GM18502 (cell line): ENCODE results near the gene SHC3.
"Not testable (repeated sequence)": the region's sequence is repeated elsewhere in the genome, so short reads cannot be mapped to it uniquely, and the experiment has no call there.

Experiments
- ATAC-seq: cut with Tn5 transposase; IDR thresholded peaks from one replicate; pipeline ENCODE4 v1.9.1; 2021; ENCODE audit warnings: mild to moderate bottlenecking; ENCODE audit not compliant: unreplicated experiment, poor library complexity

Gene SHC3, protein sequence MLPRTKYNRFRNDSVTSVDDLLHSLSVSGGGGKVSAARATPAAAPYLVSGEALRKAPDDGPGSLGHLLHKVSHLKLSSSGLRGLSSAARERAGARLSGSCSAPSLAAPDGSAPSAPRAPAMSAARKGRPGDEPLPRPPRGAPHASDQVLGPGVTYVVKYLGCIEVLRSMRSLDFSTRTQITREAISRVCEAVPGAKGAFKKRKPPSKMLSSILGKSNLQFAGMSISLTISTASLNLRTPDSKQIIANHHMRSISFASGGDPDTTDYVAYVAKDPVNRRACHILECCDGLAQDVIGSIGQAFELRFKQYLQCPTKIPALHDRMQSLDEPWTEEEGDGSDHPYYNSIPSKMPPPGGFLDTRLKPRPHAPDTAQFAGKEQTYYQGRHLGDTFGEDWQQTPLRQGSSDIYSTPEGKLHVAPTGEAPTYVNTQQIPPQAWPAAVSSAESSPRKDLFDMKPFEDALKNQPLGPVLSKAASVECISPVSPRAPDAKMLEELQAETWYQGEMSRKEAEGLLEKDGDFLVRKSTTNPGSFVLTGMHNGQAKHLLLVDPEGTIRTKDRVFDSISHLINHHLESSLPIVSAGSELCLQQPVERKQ

DNA sequence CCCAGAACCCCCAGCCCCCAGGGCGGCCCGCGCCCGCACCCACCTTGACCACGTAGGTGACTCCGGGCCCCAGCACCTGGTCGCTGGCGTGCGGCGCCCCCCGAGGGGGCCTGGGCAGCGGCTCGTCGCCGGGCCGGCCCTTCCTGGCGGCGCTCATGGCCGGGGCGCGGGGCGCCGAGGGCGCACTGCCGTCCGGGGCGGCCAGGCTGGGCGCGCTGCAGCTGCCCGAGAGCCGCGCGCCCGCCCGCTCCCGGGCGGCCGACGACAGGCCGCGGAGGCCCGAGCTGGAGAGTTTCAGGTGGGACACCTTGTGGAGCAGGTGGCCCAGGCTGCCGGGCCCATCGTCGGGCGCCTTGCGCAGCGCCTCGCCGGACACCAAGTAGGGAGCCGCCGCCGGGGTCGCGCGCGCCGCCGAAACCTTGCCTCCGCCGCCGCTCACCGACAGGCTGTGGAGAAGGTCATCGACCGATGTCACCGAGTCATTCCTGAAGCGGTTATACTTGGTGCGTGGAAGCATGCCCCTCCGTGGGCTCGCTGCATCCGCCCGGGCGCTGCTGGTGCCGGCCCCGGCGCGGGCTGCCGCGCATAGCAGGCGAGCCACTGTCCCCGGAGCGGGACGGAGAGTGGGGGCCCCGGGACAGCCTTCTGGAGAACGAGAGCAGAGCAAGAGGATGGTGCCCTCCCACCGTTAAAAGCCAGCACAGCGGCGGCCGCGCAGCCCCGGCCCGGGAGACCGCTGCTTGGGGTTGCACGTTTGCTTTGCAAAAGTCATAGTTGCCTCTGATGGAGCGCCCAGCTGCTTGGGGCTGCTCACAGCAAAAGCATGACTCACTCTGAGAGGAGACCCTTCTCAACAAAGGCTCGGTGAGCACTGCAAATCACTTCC is at the start of gene SHC3:
Gene SHC3 (minus strand): TSS at position 875 of the 886 bp plus-strand sequence. CDS start 358 bp downstream, at position 517.
- ATAC-seq = no peak

- ATAC-seq = no peak
Observed at GRCh38 chr9:89225991-89226471, 47.4 kb upstream of the SHC3 start.

GRCh38 chr9:89225587-89225986 is 47.0 kb upstream of the SHC3 start:
- ATAC-seq = no peak

- no peak for ATAC-seq
Observed at GRCh38 chr9:89225036-89225435, 46.4 kb upstream of the SHC3 start.

DNA sequence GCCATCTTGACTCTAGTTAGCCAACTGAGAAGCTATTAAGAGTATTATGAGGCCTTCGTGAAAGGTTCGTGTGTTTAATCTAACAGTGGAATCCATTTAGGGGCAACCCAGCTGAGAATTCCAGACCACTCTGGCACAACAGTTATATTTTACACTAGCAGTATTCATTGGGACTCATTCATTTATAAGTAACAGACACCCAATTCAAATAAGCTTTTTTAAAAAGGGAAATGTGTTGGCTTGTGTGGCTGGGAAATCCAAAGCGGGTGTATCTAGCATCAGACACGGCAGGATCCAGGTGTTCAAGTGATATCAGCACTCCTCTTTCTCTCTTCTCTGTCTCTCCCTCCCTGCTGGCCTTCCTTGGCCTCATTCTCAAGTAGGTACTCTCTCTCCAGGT is 46.0 kb upstream of the SHC3 start:
- ATAC-seq = no peak

DNA sequence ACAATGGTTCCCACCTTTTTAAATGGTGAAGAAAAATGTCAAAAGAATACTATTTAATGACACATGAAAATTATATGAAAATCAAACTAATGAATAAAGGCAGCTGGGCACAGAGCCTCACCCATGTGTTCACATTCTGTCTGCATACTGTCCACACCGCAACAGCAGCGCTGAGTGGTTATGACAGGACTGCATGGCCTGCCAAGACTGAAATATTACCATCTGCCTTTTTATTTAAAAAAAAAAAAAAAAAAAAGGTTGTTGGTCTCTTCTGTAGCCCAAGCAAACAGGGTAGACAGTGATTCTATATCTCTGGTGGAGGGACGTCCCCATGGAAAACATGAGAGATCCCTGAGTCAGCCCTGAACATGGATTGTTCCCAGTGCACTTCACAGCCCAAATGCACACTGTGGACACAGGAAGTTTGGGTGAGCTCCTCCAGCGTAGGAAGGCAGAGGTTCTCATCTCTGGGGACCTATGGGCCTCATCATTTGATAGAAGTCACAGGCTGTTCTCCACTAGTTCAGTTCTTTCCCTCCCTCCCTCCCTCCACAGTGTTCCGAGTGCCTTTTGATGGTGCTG is 44.9 kb upstream of the SHC3 start:
- no peak for ATAC-seq

DNA sequence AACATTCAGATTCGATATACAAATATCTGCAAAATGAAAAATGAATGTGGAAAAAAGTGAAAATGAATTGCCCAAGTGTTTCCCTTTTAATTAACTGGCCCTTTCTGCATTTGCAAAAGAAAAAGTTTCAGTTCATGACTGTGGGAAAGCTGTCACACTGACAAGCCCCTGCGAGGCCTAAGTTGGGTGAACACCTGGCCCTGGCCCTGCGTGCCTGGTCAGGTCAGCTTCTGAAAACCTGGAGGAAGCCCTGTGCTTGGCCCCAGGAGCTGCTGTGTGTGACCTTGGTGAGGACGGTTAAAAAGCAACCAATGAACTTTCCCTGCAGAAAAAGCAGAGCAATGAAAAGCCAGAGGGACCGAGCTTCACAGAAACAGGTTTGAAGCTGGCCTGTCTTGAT is 41.0 kb upstream of the SHC3 start:
- no peak for ATAC-seq

GRCh38 chr9:89218040-89218928 is 39.7 kb upstream of the SHC3 start:
- no peak for ATAC-seq

GRCh38 chr9:89215342-89215741 is 36.7 kb upstream of the SHC3 start:
- ATAC-seq = no peak

DNA sequence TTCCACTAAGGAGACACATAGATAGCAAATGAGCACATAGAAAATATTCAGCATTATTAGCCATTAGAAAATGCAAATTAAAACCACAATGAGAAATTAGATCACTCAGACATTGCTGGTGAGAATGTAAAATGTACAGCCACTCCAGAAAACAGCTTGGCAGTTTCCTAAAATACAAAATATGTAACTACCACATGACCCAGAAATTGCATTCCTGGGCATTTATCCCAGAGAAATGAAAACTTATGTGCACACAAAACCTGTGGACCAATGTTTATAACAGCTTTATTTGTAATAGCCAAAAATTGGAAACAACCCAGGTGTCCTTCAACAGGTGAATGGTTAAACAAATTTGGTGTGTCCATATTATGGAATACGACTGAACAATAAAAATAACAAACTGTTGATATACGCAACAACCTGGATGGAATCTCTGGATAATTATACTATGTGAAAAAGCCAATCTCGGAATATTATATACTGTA is 34.8 kb upstream of the SHC3 start:
- ATAC-seq = no peak

DNA sequence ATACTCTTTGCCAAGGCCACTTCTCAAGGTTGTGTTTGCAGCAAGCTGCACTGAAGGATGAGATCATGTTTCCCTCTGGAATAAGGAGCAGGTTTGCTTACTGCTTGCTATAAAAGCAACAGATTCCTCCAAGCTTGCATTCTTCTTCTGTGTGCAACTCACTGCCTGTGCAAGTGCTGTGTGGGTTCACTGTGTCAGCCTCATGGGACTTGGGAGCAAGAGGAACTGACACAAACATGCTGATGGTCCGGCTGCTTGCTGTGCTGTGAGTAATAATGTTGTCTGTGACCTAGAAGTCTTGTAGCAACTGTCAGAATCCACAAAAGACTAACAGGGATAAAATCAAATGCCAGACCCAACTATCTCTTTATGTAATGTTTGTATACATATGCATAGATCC is 33.6 kb upstream of the SHC3 start:
- ATAC-seq = no peak

DNA sequence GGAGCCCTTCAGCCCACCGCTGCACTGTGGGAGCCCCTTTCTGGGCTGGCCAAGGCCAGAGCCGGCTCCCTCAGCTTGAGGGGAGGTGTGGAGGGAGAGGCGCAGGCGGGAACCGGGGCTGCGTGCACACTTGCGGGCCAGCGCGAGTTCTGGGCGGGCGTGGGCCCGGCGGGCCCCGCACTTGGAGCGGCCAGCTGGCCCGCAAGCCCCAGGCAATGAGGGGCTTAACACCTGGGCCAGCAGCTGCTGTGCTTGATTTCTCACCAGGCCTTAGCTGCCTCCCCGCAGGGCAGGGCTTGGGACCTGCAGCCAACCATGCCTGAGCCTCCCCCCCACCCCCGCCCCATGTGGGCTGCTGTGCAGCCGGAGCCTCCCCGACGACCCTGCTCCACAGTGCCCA is 30.7 kb upstream of the SHC3 start:
- ATAC-seq = not testable (repeated sequence)

DNA sequence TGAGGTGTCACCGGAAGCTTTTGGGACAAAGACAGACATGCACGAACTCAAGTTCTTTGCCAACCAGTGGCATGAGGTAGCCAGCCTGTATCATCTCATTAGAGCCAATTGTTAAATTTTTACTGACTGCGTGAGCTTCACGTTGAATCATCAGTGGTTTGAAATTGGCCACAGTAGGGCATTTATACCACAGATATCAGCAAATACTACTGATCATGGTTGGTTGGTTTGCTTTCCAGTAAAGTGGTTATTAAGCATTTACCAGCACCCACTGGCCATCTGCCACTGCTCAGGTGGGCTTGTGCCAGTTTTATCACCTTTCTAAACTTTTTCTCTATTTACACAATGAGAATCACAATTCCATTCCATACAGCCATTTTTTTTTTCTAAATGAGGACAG is 28.4 kb upstream of the SHC3 start:
- no peak for ATAC-seq

GRCh38 chr9:89204801-89205200 is 26.2 kb upstream of the SHC3 start:
- no peak for ATAC-seq

DNA sequence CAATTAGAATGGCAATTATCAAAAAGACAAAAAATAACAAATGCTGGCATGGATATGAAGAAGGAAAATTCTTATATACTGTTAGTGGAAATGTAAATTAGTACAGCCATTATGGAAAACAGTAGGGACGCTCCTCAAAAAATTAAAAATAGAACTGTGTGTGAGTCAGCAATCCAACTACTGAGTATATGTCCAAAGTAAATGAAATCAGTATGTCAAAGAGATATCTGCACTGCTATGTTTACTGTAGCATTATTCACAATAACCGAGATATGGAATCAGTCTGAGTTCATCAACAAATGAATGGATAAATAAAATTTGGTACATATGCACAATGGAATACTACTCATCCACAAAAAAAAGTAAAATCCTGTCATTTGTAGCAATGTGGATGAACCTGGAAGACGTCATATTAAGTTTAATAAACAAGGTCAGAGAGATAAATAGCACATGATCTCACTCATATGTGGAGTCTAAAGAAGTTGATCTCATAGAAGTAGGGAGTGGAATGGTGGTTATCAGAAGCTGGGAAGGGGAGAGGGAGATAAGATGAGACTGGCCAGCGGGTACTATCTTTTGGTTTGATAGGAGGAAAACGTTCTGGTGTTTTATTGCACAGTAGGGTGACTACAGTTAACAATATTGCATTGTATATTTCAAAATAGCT is 16.6 kb upstream of the SHC3 start:
- ATAC-seq = no peak

- no peak for ATAC-seq
Observed at GRCh38 chr9:89194421-89195130, 16.0 kb upstream of the SHC3 start.

DNA sequence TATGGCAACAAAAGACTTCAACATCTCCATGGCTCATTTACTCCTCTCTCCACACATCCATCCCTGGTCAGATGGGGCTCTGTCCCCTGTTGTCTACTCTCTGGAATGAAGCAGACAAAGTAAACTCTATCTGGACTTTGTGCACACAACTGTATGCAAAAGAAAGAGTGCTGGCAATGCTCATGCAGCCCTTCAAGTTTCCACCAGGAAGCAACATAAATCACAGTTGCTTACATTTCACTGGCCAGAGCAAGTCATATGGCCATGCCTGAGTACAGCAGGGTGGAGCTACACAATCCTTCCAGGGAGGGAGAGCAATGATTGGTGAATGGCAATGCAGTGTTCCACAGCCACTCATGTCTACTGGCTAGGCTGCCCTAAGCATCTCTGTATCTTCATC is 12.4 kb upstream of the SHC3 start:
- no peak for ATAC-seq

GRCh38 chr9:89189215-89189614 is 10.6 kb upstream of the SHC3 start:
- no peak for ATAC-seq
